Keratinocyte (primary cell): ENCODE measurements around the gene CLDN5.

ENCODE experiments used
- EZH2 ChIP-seq: IDR thresholded peaks from one replicate; pipeline ENCODE4 v1.6.1; 2012; ENCODE audit warnings: inconsistent platforms, mild to moderate bottlenecking, low read length, moderate library complexity
- TF ChIP-seq, protein P1 (sequence below), 3 experiments: IDR thresholded peaks in 1 of 3; conservative IDR thresholded peaks in 1 of 3; optimal IDR thresholded peaks in 1 of 3; 2 replicates in 2 of 3; 3 replicates in 1 of 3; pipeline versions ENCODE3 to v1.5.1; 2011; ENCODE audit warnings: low read length in 3 of 3, mild to moderate bottlenecking in 3 of 3, moderate library complexity in 2 of 3, control low read depth in 1 of 3, inconsistent platforms in 1 of 3; ENCODE audit not compliant: insufficient read depth in 2 of 3; ENCODE audit errors: extremely low read depth in 1 of 3

DNA sequence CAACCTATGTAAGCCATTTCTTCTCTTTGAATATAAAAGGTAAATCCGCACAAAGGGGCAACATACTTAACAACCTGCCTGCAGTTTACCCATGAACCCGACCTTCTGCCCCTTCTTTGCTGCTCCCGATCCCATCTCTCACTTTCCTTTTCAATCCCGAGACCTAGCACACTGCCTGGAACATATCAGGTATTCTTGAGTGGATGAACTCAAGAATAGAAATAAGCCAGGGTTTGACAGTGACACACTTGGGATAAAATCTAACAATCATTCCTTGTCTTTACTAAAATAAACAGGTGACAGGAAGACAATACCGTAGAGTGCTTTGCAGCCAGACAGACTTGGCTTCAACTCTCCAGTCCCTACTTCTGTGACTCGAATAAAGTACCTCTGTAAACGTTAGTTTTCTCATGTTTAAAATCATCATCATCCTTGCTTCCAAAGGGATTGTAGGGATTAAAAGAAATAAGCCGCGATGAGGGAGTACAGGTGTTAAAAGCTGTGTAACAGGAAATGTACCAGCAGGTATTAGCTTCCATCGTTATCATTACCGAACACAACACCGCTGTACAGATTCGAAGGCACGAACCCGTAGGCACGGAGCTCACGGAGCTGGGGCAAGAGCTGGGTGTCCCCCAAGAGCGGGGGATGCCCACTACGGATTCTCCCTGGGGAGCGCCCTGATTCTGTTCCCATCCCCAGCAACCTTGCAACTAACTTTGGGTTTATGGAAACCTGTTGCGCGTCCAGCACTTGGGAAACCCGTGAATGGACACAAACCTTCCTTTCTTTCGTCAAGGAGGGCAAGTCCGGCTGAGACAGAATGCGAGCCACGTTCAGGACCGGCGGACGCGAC lies 45.9 kb downstream of the CLDN5 start:
- TF ChIP-seq, protein P1, sequence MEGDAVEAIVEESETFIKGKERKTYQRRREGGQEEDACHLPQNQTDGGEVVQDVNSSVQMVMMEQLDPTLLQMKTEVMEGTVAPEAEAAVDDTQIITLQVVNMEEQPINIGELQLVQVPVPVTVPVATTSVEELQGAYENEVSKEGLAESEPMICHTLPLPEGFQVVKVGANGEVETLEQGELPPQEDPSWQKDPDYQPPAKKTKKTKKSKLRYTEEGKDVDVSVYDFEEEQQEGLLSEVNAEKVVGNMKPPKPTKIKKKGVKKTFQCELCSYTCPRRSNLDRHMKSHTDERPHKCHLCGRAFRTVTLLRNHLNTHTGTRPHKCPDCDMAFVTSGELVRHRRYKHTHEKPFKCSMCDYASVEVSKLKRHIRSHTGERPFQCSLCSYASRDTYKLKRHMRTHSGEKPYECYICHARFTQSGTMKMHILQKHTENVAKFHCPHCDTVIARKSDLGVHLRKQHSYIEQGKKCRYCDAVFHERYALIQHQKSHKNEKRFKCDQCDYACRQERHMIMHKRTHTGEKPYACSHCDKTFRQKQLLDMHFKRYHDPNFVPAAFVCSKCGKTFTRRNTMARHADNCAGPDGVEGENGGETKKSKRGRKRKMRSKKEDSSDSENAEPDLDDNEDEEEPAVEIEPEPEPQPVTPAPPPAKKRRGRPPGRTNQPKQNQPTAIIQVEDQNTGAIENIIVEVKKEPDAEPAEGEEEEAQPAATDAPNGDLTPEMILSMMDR (optimal IDR thresholded peaks at IDR 0.05 in 1 of 3, IDR thresholded peaks at IDR 0.05 in 1 of 3, conservative IDR thresholded peaks at IDR 0.05 in 1 of 3; ENCODE audit: extremely low read depth in 1 of 3, insufficient read depth in 2 of 3, low read length in 3 of 3): no peak
- TF ChIP-seq EZH2: no peak
